22Rv1 (cell line): Measurements from ENCODE around the gene NEB.

Source experiments
- ZFX ChIP-seq: fragments of 450-650 bp; IDR thresholded peaks from 2 replicates; pipeline ENCODE4 v1.6.1; 2017; ENCODE audit warnings: antibody characterized with exemption, borderline replicate concordance
- TF ChIP-seq, protein P1 (sequence below): fragments of 450-650 bp; IDR thresholded peaks from 2 replicates; pipeline ENCODE4 v1.5.1; 2017; ENCODE audit warnings: mild to moderate bottlenecking

DNA sequence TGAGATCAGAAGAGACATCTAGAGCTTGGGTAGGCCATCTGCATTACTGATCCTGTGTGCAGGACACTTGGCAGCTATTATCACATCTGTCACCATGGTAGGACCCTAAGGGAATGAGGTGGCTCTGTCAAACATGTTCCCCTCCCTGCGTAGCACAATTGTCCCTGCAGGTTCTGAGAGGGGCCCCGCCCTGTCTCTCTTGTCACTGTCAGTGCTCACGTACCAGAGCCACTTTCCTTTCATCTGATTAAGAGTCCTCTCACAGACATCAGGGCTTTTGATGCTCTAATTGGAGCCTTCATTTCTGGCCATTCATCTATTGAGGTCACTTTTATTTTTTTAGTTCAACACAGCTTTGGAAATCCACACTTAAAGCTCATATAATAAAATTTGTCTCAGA lies 38.5 kb downstream of the NEB start:
- TF ChIP-seq, protein P1, sequence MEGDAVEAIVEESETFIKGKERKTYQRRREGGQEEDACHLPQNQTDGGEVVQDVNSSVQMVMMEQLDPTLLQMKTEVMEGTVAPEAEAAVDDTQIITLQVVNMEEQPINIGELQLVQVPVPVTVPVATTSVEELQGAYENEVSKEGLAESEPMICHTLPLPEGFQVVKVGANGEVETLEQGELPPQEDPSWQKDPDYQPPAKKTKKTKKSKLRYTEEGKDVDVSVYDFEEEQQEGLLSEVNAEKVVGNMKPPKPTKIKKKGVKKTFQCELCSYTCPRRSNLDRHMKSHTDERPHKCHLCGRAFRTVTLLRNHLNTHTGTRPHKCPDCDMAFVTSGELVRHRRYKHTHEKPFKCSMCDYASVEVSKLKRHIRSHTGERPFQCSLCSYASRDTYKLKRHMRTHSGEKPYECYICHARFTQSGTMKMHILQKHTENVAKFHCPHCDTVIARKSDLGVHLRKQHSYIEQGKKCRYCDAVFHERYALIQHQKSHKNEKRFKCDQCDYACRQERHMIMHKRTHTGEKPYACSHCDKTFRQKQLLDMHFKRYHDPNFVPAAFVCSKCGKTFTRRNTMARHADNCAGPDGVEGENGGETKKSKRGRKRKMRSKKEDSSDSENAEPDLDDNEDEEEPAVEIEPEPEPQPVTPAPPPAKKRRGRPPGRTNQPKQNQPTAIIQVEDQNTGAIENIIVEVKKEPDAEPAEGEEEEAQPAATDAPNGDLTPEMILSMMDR = no peak
- TF ChIP-seq ZFX = no peak
